GM12874 (cell line): ENCODE results near the gene CUX1.

Experiments used
- TF ChIP-seq, protein P1 (sequence below): IDR thresholded peaks from 2 replicates; pipeline ENCODE4 v1.5.1; 2011; ENCODE audit warnings: low read depth, mild to moderate bottlenecking, control low read depth, low read length, moderate library complexity; ENCODE audit not compliant: insufficient read depth

The CUX1 gene

DNA sequence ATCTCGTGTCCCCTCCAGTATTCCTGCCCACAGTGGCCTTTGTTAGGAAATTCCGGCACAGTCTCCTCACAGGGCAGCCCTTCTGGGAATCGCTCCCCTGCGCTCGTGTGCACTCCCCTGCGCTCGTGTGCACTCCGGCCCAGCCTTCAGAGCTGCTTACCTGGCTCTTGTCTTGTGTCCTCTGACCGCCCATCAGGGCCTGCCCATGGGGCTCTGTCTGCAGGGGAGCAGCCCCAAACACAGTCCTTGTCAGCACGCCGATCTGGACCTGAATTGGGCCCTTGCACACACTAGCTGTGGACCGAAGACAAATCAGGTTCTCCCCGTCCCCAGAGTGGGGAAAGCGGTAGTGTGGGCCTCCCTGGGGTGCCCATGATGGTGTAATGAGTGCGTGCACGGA, 179.4 kb downstream of the CUX1 start:
- TF ChIP-seq, protein P1, sequence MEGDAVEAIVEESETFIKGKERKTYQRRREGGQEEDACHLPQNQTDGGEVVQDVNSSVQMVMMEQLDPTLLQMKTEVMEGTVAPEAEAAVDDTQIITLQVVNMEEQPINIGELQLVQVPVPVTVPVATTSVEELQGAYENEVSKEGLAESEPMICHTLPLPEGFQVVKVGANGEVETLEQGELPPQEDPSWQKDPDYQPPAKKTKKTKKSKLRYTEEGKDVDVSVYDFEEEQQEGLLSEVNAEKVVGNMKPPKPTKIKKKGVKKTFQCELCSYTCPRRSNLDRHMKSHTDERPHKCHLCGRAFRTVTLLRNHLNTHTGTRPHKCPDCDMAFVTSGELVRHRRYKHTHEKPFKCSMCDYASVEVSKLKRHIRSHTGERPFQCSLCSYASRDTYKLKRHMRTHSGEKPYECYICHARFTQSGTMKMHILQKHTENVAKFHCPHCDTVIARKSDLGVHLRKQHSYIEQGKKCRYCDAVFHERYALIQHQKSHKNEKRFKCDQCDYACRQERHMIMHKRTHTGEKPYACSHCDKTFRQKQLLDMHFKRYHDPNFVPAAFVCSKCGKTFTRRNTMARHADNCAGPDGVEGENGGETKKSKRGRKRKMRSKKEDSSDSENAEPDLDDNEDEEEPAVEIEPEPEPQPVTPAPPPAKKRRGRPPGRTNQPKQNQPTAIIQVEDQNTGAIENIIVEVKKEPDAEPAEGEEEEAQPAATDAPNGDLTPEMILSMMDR = no peak

DNA sequence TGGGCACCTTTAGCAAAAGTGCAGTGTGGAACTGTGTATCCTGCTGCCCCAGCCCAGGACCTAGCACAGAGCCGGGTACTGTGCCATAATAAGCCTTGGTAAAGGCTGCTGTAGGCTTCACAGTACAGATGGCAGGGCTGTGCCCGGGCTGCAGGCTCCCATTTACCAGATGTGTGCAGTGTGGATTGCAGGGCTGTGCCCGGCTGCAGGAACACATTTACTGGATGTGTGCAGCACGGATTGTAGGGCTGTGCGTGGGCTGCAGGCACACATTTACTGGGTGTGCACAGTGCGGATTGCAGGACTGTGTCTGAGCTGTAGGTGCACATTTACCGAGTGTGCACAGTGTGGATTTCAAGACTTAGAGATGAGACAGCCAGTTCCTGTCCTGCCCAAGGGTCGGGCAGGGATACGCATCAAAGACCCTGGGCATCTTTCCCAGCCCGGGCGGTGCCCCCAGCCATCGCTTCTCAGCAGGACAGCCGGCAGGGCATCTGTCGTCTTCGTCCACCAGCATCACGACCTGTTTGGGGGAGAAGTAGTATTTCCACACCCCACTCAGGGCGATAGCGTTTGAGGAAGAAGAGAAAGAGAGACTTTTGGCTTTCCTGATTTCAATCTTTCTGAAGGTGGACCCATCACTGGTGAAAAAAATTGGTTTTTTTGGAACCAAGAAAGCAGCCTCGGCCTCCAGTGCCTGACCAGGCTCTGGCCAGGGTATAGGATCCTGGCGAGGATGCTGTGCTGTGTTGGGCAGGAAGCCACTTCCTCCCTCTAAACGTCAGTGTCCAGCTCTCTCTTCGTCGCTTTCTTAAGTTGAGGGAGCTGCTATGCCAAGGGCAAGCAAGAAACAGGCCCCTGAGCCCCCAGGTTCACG, 180.8 kb downstream of the CUX1 start:
- TF ChIP-seq, protein P1 = no peak

DNA sequence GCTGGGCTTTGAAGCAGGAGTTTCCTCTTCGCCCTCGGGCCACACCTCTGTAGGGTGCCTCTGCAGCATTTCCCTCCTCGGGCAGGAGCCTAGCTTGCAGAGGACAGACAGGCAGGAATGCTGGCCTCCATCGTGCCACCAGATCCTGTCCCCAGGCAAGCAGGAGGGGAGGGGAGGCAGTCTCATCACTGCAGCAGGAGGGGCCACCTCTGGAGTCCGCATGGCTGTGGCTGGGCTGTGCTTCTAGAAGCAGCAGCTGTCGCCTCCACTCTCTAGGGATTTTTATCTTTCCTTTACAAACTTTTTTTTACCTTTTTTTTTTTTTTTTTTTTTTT, 181.4 kb downstream of the CUX1 start:
- TF ChIP-seq, protein P1 = no peak

DNA sequence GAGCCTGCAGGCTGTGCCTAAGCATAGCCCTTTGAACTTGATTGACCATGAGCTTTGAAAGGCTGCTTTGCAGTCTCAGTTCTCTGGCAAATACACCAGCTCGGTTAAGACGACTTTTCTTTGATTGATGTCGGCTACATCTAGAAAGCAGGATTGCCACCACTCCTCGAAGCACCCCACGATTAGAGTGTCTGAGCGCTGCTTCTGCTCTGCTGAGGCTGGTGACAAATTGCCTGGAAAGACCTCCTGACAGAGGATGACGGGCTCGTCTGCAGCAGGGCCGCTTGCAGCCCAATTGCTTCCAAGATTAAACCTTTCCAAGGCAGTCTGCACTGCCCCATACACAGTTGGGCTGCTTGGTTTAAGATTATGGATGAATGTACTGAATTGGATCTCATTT, 182.0 kb downstream of the CUX1 start:
- TF ChIP-seq, protein P1 = no peak

DNA sequence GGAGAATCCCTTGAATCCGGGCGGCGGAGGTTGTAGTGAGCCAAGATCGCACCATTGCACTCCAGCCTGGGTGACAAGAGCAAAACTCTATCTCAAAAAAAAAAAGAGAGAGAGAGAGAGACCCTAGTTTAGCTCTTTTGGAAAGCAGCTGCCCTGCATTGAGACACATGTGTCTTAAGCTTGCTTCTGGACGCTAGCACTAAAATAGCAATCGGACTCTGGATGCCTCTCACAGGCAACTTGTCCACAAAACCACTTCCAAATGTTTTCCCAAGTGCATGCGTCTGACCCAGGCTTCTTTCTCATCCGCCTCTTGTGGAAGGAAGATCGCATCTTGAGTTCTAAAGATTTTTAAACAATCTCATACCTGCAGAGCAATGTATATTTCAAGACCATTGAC, 182.7 kb downstream of the CUX1 start:
- TF ChIP-seq, protein P1 = no peak

DNA sequence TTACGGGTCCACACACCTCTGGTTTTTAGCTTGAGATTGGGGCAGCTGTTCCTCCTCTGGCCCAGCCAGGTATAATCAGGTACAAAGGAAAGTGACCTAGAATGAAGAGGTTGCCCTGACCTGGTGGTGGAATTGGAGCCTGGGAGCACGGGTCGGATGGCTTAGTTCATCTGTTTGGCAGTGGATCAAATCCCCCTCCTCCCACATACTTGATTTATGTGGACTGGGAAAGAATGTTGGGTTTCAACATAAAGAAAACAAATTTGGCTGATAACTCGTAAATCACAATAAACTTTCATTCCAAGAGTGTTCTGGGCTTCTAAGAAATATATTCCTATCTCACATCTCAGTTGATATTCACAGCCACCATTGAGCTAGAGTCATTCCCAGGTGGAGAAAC, 186.8 kb downstream of the CUX1 start:
- TF ChIP-seq, protein P1 = no peak

DNA sequence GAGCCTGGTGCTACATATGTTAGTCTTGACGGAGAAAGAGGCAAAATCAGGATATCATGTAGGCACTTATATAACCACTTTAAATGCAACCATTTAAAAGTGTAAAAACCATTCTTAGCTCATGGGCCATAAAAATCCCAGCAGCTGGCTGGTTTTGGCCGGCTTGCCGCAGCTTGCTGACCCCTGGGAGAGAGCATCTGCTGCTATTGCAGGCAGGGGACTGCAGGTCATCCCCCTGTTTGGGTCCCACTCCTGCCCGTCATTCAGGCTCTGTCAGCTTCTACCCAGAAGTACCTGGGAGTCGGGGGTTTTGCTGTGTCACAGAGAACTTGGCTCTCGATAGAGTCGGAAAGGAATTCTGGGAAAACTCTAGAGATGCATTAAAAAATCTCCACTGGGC, 187.4 kb downstream of the CUX1 start:
- TF ChIP-seq, protein P1 = no peak
